Forelimb muscle (tissue), 1 donor: Measurements from ENCODE around the gene NFATC1. TPM values are rescaled to one million over a fixed set of nuclear protein-coding genes. Genes with fewer than 3 reads are reported as not detected.

Experiments
- DNase-seq: peaks from one replicate; pipeline ENCODE4 v3.0.0-alpha.2; 2013; ENCODE audit warnings: low read depth
- polyA plus RNA-seq: library from polyadenylated mRNA; unstranded; fragments of 120-200 nt; gene quantifications from one replicate; pipeline ENCODE4 v1.2.1, GENCODE V29; 2013; ENCODE audit not compliant: insufficient read length

The NFATC1 gene
- polyA plus RNA-seq, 1 donor: 10.2 TPM

DNA sequence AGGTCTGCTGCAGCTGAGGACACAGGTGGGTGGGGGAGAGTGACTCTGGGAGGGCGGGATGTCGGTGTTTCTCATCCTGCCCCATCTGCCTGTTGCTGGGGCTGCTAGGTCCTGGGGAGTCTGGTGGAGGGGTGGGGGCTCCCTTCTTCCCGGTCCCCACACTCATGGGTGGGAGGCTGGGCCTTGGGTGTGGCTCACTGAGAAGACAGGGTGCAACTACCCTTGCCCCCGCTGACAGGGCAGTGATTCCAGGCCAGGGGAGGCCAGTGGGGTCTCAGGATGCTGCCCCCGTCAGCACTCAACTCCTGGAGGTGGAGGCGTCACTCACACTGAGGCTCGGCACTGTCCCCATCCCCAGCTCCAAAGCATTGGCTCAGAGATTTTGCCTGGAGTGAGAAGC lies 7.7 kb upstream of the NFATC1 start:
- DNase-seq: no peak

- no peak for DNase-seq
Observed at GRCh38 chr18:79389689-79390088, 6.0 kb upstream of the NFATC1 start.

GRCh38 chr18:79392226-79392625 lies 3.5 kb upstream of the NFATC1 start:
- no peak for DNase-seq

DNA sequence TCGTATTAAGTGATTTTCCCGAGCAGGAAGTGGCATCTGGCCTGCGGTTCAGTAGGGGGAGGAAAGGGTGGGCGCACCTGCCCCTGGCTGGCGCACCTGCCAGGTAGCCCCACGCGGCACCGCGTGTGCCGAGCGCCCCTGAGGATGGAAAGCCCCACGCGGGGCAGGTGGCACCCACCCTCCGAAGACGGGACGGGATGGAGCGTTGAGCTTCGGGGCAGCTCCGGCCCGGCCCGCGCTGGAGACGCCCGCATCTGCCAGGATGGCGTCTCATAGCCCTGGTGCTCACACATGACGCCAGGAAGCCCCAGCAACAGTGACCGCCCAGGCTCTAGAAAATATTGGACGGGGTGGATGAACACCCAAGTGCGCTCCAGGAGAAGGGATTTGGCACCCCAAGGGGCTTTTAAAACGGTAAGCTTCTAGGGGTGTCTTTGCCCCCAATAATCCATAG lies 2.5 kb upstream of the NFATC1 start:
- DNase-seq: no peak

DNA sequence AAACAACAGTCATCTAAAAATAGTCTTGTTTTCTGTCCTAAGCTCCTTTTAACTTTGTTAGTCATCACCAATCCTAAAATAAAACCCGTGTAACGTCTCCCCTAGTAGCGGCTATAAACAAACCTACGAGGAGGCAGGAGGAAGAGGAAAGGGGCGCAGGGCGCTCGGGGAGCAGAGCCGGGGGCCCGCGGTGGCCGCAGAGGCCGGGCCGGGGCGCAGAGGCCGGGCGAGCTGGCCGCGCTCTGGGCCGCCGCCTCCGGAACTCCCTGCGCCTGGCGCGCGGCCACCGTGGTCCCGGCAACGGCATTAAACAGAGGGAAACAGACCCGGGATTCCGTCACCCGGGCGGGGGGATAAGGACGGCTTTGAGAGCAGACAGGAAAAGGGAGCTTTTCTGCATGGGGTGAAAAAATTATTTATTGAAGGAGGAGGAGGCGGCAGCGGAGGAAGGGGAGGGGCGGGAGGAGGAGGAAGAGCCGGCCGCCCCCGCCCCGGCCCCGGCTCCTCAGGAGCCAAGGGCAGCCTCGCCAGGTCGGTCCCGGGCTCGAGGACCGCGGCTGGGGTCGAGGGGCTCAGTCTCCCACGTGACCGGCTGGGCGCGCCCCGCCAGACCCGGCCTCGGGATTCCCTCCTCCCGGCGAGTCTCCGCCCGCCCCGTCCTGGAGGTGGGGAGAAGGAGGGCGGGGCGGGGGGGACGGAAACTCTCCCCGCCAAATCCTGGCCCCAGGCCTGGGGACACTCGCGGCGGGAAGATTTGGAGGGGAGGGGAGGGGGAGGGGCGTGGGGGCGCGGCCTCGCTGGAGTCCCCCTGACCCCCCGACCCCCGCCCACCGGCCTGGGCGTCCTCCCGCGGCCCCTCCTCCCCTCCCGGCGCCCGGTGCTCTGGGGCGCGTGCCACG lies 1.8 kb upstream of the NFATC1 start:
- no peak for DNase-seq

DNA sequence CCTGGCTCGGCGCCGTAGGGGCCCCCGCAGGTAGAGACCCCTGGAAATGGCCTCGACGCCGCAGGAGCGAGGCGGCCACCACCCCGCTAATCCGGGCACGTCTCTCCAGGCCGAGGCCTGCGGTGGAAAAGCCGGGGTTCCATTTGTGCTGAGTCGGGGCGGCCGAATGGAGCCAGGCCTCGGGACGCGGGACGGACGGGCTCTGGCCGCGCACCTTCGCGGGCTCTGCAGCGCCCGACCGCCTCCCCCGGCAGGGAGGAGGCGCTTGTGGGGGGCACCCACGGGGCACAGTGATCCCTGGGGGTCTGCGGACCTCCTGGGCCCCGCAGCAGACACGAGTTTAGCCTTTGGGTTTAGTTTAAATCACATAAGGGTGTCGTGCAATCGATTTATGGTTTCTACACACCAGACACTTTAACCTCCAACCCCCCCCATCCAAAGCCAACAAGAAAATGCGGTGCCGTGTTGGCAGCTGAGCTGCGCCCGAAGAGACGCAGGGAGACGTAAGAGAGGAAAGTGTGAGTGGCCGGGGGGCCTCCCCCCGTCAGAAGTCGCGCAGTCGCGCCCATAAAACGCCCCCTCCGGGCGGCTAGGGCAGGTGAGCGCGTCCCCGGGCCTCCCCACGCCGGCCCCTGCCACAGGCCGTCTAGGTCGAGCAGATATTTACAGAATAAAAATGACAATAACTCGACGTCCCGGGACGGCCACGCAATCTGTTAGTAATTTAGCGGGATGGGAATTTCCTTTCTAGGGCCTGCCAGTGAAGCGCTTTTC lies 1.0 kb upstream of the NFATC1 start:
- DNase-seq: peak; percentile 87

GRCh38 chr18:79395308-79395640 lies 456 bp upstream of the NFATC1 start:
- DNase-seq: no peak

DNA sequence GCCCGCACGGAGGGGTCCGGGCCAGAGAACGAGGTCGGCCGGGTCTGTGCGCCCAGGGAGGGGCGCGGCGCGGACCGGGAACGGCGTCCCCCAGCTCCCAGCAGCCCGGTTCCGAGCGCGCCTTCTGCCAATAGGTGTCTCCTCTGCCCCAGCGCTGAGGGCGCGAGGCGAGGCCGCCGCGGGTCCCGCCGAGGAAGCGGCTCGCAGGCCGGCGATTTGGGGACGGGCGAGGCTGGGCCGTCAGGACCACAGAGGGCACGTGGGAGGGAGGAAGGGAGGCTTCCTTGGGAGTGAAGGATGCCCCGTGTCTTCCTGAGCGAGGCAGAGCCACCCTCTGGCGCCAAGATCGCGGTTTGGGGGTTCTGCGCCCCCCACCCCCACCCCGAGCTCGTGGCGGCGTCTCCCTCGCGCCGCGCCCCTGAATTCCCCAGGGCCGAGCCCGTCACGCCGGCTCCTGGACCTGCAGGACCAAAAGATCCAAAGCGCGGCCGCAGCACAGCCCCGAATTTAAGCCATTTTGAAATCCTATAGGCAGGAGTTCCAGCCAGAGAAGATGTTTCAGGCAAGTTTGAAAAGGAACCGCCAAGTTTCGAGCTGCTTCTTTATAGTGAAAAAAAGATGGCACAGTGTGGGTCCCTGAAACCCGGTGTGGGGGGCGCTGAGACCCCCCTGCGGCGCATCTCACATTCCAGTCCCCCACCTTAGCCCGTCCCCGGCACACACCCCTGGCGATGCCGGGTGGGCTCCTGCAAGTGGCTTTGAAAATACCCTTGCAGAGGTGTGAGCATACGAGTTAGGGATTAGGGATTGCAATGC lies 909 bp downstream of the NFATC1 start:
- DNase-seq: no peak

GRCh38 chr18:79397247-79397829 lies 1.6 kb downstream of the NFATC1 start:
- DNase-seq: no peak

DNA sequence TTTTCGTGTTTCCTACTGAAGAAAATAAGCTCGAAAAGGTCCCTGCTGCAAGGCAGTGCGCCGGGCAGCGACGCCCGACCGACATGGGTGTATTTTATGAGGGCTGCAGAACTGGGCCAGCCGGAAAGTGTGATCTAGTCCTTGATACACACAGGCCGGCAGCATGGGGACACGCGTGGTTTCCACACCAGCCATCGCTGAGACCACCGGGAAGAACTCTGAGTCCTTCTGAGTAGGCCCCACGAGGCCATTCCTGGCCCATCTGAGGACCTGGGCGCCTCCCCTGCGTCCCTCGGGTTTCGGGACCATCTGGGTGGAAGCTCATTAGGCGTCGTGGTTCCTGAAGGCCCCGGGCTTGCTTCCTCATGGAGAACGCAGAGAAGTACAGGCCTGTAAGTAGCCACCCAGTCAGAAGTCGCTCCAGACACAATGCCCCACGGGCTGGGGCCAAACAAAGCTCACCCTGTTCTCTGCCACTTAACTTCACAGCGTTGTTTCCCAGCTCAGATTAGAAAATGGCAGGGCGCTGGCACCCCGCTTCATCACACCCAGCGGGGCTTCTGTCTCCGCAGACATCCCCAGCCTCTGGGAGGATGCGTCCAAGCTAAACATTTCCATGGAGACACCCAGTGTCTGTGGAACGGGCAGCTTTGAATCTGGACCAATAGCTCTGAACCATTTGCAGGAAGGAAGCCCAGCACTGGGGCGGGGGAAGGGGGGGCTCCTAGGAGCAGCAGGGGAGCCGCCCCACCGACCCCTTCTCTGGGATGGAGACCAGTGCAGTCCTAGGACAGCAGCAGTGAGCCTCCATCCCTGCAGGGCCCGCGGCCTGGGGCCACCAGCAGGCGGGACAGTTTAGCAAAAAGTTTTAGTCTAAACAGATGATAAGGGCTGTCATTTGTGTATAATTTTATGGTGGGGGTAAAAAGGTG lies 2.4 kb downstream of the NFATC1 start:
- no peak for DNase-seq

GRCh38 chr18:79399275-79400081 lies 3.7 kb downstream of the NFATC1 start:
- no peak for DNase-seq

GRCh38 chr18:79400091-79400590 lies 4.4 kb downstream of the NFATC1 start:
- no peak for DNase-seq

DNA sequence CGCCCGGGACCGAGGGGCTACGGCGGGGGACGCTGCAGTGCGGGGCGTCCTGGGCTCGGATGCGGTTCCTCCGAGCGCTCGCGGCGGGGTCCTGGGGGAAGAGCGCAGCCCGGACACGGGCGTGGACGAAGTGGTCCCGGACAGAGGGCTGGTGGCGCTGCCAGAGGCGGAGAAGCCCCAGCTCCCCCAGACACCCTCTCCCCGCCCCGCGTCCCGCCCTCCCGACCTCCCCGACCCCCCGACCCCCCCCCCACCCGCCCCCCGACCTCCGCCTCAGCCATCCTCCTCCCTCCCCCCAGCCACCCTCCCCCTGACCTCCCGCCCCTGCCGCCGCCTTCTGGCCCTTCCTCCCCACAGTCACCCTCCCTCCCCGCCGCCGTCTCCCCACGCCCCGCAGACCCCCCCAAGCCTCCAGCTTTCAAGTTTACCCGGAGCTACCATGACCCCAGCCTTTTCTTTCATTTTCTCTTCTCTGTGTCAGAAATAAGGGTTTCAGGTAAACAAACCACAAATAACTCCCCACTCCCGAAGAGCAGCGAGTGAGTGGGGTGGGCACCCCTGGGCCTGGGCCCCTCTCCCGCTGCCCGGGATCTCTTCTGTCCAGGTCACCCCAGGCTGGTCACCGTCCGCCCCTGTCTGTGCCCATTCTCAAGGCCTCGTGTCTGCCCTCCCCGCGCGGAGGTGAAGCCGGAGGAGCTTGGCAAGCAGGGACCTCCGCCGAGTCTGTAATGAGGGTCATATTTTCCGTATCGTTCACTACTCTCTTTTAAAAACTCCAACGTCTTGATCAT lies 5.1 kb downstream of the NFATC1 start:
- no peak for DNase-seq

- DNase-seq: no peak
Observed at GRCh38 chr18:79401494-79402208, 5.9 kb downstream of the NFATC1 start.

DNA sequence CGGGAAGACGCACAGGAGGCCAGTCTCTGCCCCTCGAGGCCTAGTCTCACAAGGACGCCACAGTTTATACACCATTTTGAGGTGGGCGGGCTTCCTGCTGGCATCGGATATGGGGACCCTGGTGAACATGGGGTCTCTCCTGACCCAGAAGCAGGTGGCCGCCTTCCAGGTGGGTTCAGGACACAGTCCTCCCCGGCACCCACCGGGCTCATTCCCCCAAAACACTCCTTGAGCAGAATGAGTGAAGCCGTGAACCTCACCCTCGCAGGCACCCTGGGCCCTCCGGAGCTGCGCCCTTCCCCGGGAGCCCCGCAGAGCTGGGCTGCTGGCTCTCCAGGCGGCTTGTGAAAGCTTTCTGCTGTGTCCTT lies 6.5 kb downstream of the NFATC1 start:
- DNase-seq: no peak

DNA sequence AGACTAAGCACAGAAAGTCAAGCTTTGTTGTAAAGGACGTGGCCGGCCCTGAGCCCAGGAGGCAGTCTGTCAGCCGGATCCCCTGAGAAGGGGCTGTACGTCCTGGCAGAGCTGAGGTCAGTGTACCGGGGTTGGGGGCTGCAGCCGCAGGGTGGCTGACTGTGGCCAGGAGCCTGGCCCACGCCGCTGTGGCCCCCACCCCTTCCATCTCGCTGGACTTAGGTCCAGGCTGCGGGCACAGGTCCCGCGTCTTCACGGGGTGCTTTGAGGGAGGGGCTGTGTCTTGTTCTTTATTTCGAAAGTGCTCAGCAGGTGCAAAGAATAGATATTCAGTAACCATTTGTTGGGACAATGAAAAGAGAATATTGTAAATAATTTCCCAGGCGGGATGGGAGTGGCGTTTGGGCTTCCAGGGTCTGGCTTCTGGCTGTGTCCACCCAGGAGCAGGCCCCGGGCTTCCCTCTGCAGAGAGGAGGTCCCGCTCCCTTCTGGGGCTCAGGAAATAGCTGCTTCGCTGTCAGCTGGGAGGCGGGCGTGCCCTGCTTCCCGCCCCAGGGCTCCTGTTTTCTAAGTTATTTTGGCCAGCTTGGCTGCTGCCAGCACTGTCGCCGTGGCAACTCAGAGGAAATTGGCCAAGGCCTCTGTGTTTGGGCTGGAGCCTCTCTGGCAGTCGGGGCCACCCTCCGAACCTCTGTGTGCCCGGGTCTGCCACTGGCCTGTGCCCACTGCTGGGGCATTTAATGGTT lies 7.4 kb downstream of the NFATC1 start:
- no peak for DNase-seq
